ENCODE data around the gene ZBTB16.

ZBTB16 gene

GRCh38 chr11:114061048-114061680 is 1.7 kb downstream of the ZBTB16 start:
- DNase-seq (ENCODE audit: low read depth): peak; percentile 74
- peak overlapping the region; percentile 74 for H3K4me3 ChIP-seq (ENCODE audit: low read depth, low read length)
- TF ChIP-seq MYC (IDR thresholded peaks at IDR 0.05; ENCODE audit: low read depth, low read length): no peak
- TF ChIP-seq POLR2A (IDR thresholded peaks at IDR 0.05; ENCODE audit: extremely low read depth, insufficient read length): peak; percentile 24

GRCh38 chr11:114061681-114062049 is 2.2 kb downstream of the ZBTB16 start:
- peak overlapping the region; percentile 74 for H3K4me3 ChIP-seq (ENCODE audit: low read depth, low read length)
- TF ChIP-seq MYC (IDR thresholded peaks at IDR 0.05; ENCODE audit: low read depth, low read length) (no peak), POLR2A (IDR thresholded peaks at IDR 0.05; ENCODE audit: extremely low read depth, insufficient read length) (no peak), CTCF (IDR thresholded peaks at IDR 0.05; ENCODE audit: low read depth, low read length) (no peak), MAX (IDR thresholded peaks at IDR 0.05; ENCODE audit: low read depth, low read length) (no peak; the same call in 1 of the 2 replicates)
- no peak for DNase-seq (ENCODE audit: low read depth)

- H3K4me3 ChIP-seq (ENCODE audit: low read depth, low read length): no peak overlapping the region
These were observed 2.8 kb downstream of the ZBTB16 start for GRCh38 chr11:114062272-114062671.

GRCh38 chr11:114063149-114063828 is 3.8 kb downstream of the ZBTB16 start:
- H3K4me3 ChIP-seq (ENCODE audit: low read depth, low read length): no peak overlapping the region
- no peak for DNase-seq (ENCODE audit: low read depth)
- TF ChIP-seq MYC (IDR thresholded peaks at IDR 0.05; ENCODE audit: low read depth, low read length) (no peak), MAX (IDR thresholded peaks at IDR 0.05; ENCODE audit: low read depth, low read length) (no peak), CTCF (IDR thresholded peaks at IDR 0.05; ENCODE audit: low read depth, low read length) (no peak), POLR2A (IDR thresholded peaks at IDR 0.05; ENCODE audit: extremely low read depth, insufficient read length) (no peak)

More at GRCh38 chr11:114062272-114062671, 2.8 kb downstream of the ZBTB16 start:
- DNase-seq (ENCODE audit: low read depth): no peak
- TF ChIP-seq POLR2A (IDR thresholded peaks at IDR 0.05; ENCODE audit: extremely low read depth, insufficient read length): no peak
- no peak for TF ChIP-seq MAX (IDR thresholded peaks at IDR 0.05; ENCODE audit: low read depth, low read length)
- TF ChIP-seq CTCF (IDR thresholded peaks at IDR 0.05; ENCODE audit: low read depth, low read length): no peak
- no peak for TF ChIP-seq MYC (IDR thresholded peaks at IDR 0.05; ENCODE audit: low read depth, low read length)

GRCh38 chr11:114063829-114064201 is 4.3 kb downstream of the ZBTB16 start:
- DNase-seq (ENCODE audit: low read depth): no peak
- TF ChIP-seq CTCF (IDR thresholded peaks at IDR 0.05; ENCODE audit: low read depth, low read length): no peak
- no peak for TF ChIP-seq POLR2A (IDR thresholded peaks at IDR 0.05; ENCODE audit: extremely low read depth, insufficient read length)
- TF ChIP-seq MAX (IDR thresholded peaks at IDR 0.05; ENCODE audit: low read depth, low read length): no peak
- no peak for TF ChIP-seq MYC (IDR thresholded peaks at IDR 0.05; ENCODE audit: low read depth, low read length)
- no peak overlapping the region for H3K4me3 ChIP-seq (ENCODE audit: low read depth, low read length)

GRCh38 chr11:114064216-114064615 is 4.7 kb downstream of the ZBTB16 start:
- DNase-seq (ENCODE audit: low read depth): no peak
- TF ChIP-seq MYC (IDR thresholded peaks at IDR 0.05; ENCODE audit: low read depth, low read length) (no peak), CTCF (IDR thresholded peaks at IDR 0.05; ENCODE audit: low read depth, low read length) (no peak), MAX (IDR thresholded peaks at IDR 0.05; ENCODE audit: low read depth, low read length) (no peak), POLR2A (IDR thresholded peaks at IDR 0.05; ENCODE audit: extremely low read depth, insufficient read length) (no peak)
- H3K4me3 ChIP-seq (ENCODE audit: low read depth, low read length): no peak overlapping the region

Measured in NB4 (cell line).